Loucy (cell line): Measurements from ENCODE around the gene FBLN2.

ENCODE experiments used
- H2AFZ ChIP-seq: fragments of 200-600 bp; sonication (generic); 2 replicates; pipeline ENCODE4 v1.6.0; 2016; ENCODE audit warnings: antibody characterized with exemption, mild to moderate bottlenecking, low read length, moderate library complexity
- H3F3A ChIP-seq: fragments of 200-600 bp; 2 replicates; pipeline ENCODE4 v1.6.0; 2016; ENCODE audit warnings: antibody characterized with exemption, low read depth, mild to moderate bottlenecking
- H3K27me3 ChIP-seq: fragments of 200-600 bp; sonication (generic); 2 replicates; pipeline ENCODE4 v1.6.1; 2014; ENCODE audit warnings: low read length, mild to moderate bottlenecking; ENCODE audit not compliant: insufficient read depth, poor library complexity, severe bottlenecking
- H3K36me3 ChIP-seq: fragments of 200-600 bp; sonication (generic); 2 replicates; pipeline ENCODE4 v1.6.1; 2016; ENCODE audit warnings: low read length; ENCODE audit not compliant: insufficient read depth
- H3K4me1 ChIP-seq: fragments of 200-600 bp; sonication (generic); 2 replicates; pipeline ENCODE4 v1.5.1; 2014; ENCODE audit warnings: low read length, mild to moderate bottlenecking; ENCODE audit not compliant: insufficient read depth, poor library complexity, severe bottlenecking
- H3K4me2 ChIP-seq: fragments of 200-600 bp; sonication (generic); 2 replicates; pipeline ENCODE4 v1.6.0; 2014; ENCODE audit warnings: antibody characterized with exemption, low read length, low read depth, mild to moderate bottlenecking; ENCODE audit not compliant: poor library complexity, severe bottlenecking
- H3K4me3 ChIP-seq: fragments of 200-600 bp; sonication (generic); 2 replicates; pipeline ENCODE4 v1.5.1; 2014; ENCODE audit warnings: low read length, mild to moderate bottlenecking, mixed read lengths; ENCODE audit not compliant: poor library complexity, severe bottlenecking
- H3K79me2 ChIP-seq: fragments of 200-600 bp; sonication (generic); 2 replicates; pipeline ENCODE4 v1.6.1; 2014; ENCODE audit warnings: low read length; ENCODE audit not compliant: insufficient read depth
- H3K9ac ChIP-seq: fragments of 200-600 bp; sonication (generic); 2 replicates; pipeline ENCODE4 v1.6.0; 2014; ENCODE audit warnings: mild to moderate bottlenecking, low read depth, low read length, moderate library complexity; ENCODE audit not compliant: poor library complexity, severe bottlenecking
- H3K9me2 ChIP-seq: fragments of 200-600 bp; sonication (generic); replicated peaks from 2 replicates; pipeline ENCODE4 v1.6.1; 2016; ENCODE audit warnings: low read depth, low read length, mixed read lengths
- H3K9me3 ChIP-seq: fragments of 200-600 bp; sonication (generic); 2 replicates; pipeline ENCODE4 v1.6.1; 2014; ENCODE audit warnings: mild to moderate bottlenecking, antibody characterized with exemption, low read length, low read depth; ENCODE audit not compliant: insufficient read depth
- H4K20me1 ChIP-seq: fragments of 200-600 bp; sonication (generic); 2 replicates; pipeline ENCODE4 v1.6.0; 2014; ENCODE audit warnings: antibody characterized with exemption, low read length, mild to moderate bottlenecking; ENCODE audit not compliant: insufficient read depth, poor library complexity, severe bottlenecking
- CTCF ChIP-seq: fragments of 200-600 bp; sonication (generic); conservative IDR thresholded peaks from 2 replicates; pipeline ENCODE4 v1.5.1; 2014; ENCODE audit warnings: mild to moderate bottlenecking, antibody characterized with exemption, low read length
- EZH2phosphoT487 ChIP-seq: fragments of 200-600 bp; IDR thresholded peaks from 2 replicates; pipeline ENCODE4 v1.6.1; 2018; ENCODE audit warnings: antibody characterized with exemption, mild to moderate bottlenecking, moderate library complexity, borderline replicate concordance

The FBLN2 gene

GRCh38 chr3:13593615-13594014 is 44.7 kb downstream of the FBLN2 start:
- Histone ChIP-seq H3K27me3 (no peaks in the 10 kb centered on the region), H3K4me2 (no peak overlapping the region), H3K9me3 (no peaks in the 10 kb centered on the region)

GRCh38 chr3:13594146-13594545 is 45.2 kb downstream of the FBLN2 start:
- Histone ChIP-seq H3K79me2 (no peaks in the 10 kb centered on the region), H3K4me1 (peaks cover 6% of the 10 kb centered on the region), H3K9ac (no peak overlapping the region), H3K9me2 (no peaks in the 10 kb centered on the region), H4K20me1 (no peaks in the 10 kb centered on the region), H3K4me2 (no peak overlapping the region), H3K27me3 (no peaks in the 10 kb centered on the region), H2AFZ (no peak overlapping the region), H3K4me3 (no peak overlapping the region), H3K36me3 (no peaks in the 10 kb centered on the region), H3F3A (no peaks in the 10 kb centered on the region), H3K9me3 (no peaks in the 10 kb centered on the region)
- TF ChIP-seq CTCF (no peak), EZH2phosphoT487 (no peak)

More at GRCh38 chr3:13593615-13594014, 44.7 kb downstream of the FBLN2 start:
- TF ChIP-seq EZH2phosphoT487: no peak
- peaks cover 7% of the 10 kb centered on the region for H3K4me1 ChIP-seq
- H3K4me3 ChIP-seq: no peak overlapping the region
- no peaks in the 10 kb centered on the region for H3K9me2 ChIP-seq
- no peaks in the 10 kb centered on the region for H3K36me3 ChIP-seq
- H3K79me2 ChIP-seq: no peaks in the 10 kb centered on the region
- H3K9ac ChIP-seq: no peak overlapping the region
- no peaks in the 10 kb centered on the region for H4K20me1 ChIP-seq
- H3F3A ChIP-seq: no peaks in the 10 kb centered on the region
- no peak overlapping the region for H2AFZ ChIP-seq

GRCh38 chr3:13594991-13595421 is 46.1 kb downstream of the FBLN2 start:
- no peaks in the 10 kb centered on the region for H3F3A ChIP-seq
- no peaks in the 10 kb centered on the region for H3K9me2 ChIP-seq
- H2AFZ ChIP-seq: no peak overlapping the region
- H3K4me2 ChIP-seq: no peak overlapping the region
- no peak for TF ChIP-seq EZH2phosphoT487
- TF ChIP-seq CTCF: no peak
- H4K20me1 ChIP-seq: no peaks in the 10 kb centered on the region
- H3K36me3 ChIP-seq: no peaks in the 10 kb centered on the region
- H3K27me3 ChIP-seq: no peaks in the 10 kb centered on the region
- H3K79me2 ChIP-seq: no peaks in the 10 kb centered on the region
- H3K9me3 ChIP-seq: no peaks in the 10 kb centered on the region
- H3K4me3 ChIP-seq: no peak overlapping the region
- H3K4me1 ChIP-seq: peaks cover 6% of the 10 kb centered on the region
- no peak overlapping the region for H3K9ac ChIP-seq

GRCh38 chr3:13595485-13595884 is 46.6 kb downstream of the FBLN2 start:
- TF ChIP-seq EZH2phosphoT487 (no peak), CTCF (no peak)
- Histone ChIP-seq H3K4me1 (peaks cover 6% of the 10 kb centered on the region), H2AFZ (no peak overlapping the region; the same call in 1 of the 2 replicates), H3K36me3 (no peaks in the 10 kb centered on the region), H3K79me2 (no peaks in the 10 kb centered on the region), H3K4me2 (no peak overlapping the region), H3K9me2 (no peaks in the 10 kb centered on the region), H3K4me3 (no peak overlapping the region), H3K9me3 (no peaks in the 10 kb centered on the region), H4K20me1 (no peaks in the 10 kb centered on the region), H3K9ac (no peak overlapping the region), H3K27me3 (no peaks in the 10 kb centered on the region), H3F3A (no peaks in the 10 kb centered on the region)
